Calu3 (cell line): ENCODE data around the gene MMEL1. TPM values are rescaled to one million over a fixed set of nuclear protein-coding genes. Genes with fewer than 3 reads are reported as not detected.

ENCODE experiments used
- BruUV-seq: library from RNA; stranded (reverse); fragments of 400-500 nt; replicated peaks from 2 replicates; lab custom pipeline; 2021; lab: Mats Ljungman, UMichigan
- CTCF ChIA-PET: fragments of 300-600 bp; sonication (Branson Sonifier 250); formaldehyde crosslinking; loops from one replicate; lab custom pipeline; 2022; ENCODE audit warnings: antibody characterized with exemption; lab: Charles Lee
- DNase-seq: peaks from one replicate; pipeline ENCODE4 v3.0.0; 2022
- H3K27ac Mint-ChIP-seq: one replicate; pipeline ENCODE4 v1.8.0; 2022; ENCODE audit warnings: mixed read lengths; ENCODE audit not compliant: unreplicated experiment
- H3K27me3 Mint-ChIP-seq: one replicate; pipeline ENCODE4 v1.8.0; 2022; ENCODE audit warnings: mixed read lengths; ENCODE audit not compliant: unreplicated experiment
- H3K36me3 Mint-ChIP-seq: one replicate; pipeline ENCODE4 v1.8.0; 2022; ENCODE audit warnings: mild to moderate bottlenecking, moderate library complexity, mixed read lengths; ENCODE audit not compliant: insufficient read depth, unreplicated experiment
- H3K4me1 Mint-ChIP-seq: one replicate; pipeline ENCODE4 v1.8.0; 2022; ENCODE audit warnings: mild to moderate bottlenecking, low read depth, mixed read lengths; ENCODE audit not compliant: unreplicated experiment
- H3K4me3 Mint-ChIP-seq: one replicate; pipeline ENCODE4 v1.8.0; 2022; ENCODE audit warnings: mild to moderate bottlenecking, low read depth, moderate library complexity, mixed read lengths; ENCODE audit not compliant: unreplicated experiment
- H3K9me3 Mint-ChIP-seq: one replicate; pipeline ENCODE4 v1.8.0; 2022; ENCODE audit warnings: low read depth, mixed read lengths; ENCODE audit not compliant: unreplicated experiment
- intact Hi-C: fragments of 100-400 bp; cut with micrococcal nuclease; formaldehyde crosslinking; loops from one replicate; pipeline ENCODE4 v1.10.0; 2022; ENCODE audit not compliant: unreplicated experiment
- total RNA-seq: library from RNA; stranded (reverse); gene quantifications from 2 replicates; pipeline ENCODE4 v1.2.3, GENCODE V29; 2022
- TF ChIP-seq, protein P1 (sequence below): fragments of 200-600 bp; IDR thresholded peaks from one replicate; pipeline ENCODE4 v1.8.0; 2022; ENCODE audit warnings: antibody characterized with exemption; ENCODE audit not compliant: unreplicated experiment

Gene MMEL1
- total RNA-seq, 1 experiment from 2014 or later, result 5.6 TPM

DNA sequence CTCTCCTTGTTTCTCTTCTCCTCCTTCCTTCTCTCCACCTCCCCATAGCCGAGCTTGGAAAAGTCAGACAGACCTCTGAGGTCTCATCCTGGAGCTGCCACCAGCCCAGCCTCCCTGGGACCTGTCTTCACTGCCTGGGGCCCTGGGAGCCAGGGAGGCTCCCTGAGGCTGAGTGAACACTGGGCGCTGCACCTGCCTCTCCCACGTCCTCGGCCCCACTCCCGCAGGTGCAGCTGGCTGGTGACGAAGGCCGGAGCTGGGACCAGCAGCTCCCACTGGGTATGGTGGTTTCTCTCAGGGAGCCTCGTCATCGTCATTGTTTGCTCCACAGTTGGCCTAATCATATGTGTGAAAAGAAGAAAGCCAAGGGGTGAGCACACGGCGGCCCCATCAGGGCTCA lies 71.4 kb downstream of the MMEL1 start:
- Mint-ChIP-seq H3K27me3 (no peaks in the 10 kb centered on the region), H3K4me1 (peaks cover 20% of the 10 kb centered on the region), H3K9me3 (no peaks in the 10 kb centered on the region), H3K4me3 (no peak overlapping the region), H3K27ac (no peak overlapping the region), H3K36me3 (peaks cover 20% of the 10 kb centered on the region)
- TF ChIP-seq, protein P1, sequence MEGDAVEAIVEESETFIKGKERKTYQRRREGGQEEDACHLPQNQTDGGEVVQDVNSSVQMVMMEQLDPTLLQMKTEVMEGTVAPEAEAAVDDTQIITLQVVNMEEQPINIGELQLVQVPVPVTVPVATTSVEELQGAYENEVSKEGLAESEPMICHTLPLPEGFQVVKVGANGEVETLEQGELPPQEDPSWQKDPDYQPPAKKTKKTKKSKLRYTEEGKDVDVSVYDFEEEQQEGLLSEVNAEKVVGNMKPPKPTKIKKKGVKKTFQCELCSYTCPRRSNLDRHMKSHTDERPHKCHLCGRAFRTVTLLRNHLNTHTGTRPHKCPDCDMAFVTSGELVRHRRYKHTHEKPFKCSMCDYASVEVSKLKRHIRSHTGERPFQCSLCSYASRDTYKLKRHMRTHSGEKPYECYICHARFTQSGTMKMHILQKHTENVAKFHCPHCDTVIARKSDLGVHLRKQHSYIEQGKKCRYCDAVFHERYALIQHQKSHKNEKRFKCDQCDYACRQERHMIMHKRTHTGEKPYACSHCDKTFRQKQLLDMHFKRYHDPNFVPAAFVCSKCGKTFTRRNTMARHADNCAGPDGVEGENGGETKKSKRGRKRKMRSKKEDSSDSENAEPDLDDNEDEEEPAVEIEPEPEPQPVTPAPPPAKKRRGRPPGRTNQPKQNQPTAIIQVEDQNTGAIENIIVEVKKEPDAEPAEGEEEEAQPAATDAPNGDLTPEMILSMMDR, result no peak
- no peak for DNase-seq
- intact Hi-C loops, result no loop called here
- no TSS peak for BruUV-seq
- CTCF ChIA-PET, result interaction anchor here (1.2 to 1.6 kb wide), 2 partner anchors 17 to 137 kb away, joined by 3 to 4 read pairs; no protein-coding TSS in a partner anchor

DNA sequence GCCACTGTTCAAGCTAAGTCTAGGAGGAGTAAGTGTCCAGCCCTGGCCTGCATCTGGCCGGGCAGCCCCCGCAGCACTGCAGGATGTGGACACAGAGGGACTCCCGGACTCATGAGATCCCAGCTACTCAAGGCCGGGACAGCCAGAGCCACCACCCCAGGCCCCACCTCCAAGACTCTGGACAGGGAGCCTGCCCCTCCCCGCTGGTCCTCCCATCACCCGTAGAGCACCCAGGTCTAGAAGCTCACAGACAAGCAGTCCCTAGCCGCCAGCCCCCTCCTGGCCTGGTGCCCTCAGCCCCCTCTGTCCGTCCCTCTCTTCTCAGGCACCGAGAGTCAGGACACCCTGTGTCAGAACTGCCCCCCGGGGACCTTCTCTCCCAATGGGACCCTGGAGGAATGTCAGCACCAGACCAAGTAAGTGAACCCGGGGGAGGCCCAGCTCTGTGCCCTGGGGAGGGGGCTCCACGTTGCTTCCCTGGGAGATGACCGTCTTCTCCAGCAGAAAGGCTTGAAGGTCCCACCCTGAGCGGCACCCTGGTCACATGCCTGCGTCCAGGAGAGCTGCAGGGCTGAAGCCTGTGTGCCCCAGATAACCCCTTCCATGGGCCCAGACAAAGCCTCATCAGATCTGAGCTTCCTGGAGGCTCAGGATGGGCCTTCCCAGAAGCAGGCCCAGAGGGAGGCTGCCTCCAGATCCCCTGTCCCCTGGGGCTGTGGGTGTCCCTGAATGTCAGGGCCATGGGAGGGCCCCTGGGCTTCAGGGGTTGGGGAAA lies 72.3 kb downstream of the MMEL1 start:
- Mint-ChIP-seq H3K36me3 (peaks cover 29% of the 10 kb centered on the region), H3K4me1 (peaks cover 16% of the 10 kb centered on the region), H3K4me3 (no peak overlapping the region), H3K27ac (no peak overlapping the region), H3K27me3 (no peaks in the 10 kb centered on the region), H3K9me3 (no peaks in the 10 kb centered on the region)
- TF ChIP-seq, protein P1, result no peak
- intact Hi-C loops, result no loop called here
- BruUV-seq, result no TSS peak
- CTCF ChIA-PET, result interaction anchor here (0.5 to 1.2 kb wide), 2 partner anchors 59 to 136 kb away, joined by 3 to 4 read pairs; no protein-coding TSS in a partner anchor
- no peak for DNase-seq

DNA sequence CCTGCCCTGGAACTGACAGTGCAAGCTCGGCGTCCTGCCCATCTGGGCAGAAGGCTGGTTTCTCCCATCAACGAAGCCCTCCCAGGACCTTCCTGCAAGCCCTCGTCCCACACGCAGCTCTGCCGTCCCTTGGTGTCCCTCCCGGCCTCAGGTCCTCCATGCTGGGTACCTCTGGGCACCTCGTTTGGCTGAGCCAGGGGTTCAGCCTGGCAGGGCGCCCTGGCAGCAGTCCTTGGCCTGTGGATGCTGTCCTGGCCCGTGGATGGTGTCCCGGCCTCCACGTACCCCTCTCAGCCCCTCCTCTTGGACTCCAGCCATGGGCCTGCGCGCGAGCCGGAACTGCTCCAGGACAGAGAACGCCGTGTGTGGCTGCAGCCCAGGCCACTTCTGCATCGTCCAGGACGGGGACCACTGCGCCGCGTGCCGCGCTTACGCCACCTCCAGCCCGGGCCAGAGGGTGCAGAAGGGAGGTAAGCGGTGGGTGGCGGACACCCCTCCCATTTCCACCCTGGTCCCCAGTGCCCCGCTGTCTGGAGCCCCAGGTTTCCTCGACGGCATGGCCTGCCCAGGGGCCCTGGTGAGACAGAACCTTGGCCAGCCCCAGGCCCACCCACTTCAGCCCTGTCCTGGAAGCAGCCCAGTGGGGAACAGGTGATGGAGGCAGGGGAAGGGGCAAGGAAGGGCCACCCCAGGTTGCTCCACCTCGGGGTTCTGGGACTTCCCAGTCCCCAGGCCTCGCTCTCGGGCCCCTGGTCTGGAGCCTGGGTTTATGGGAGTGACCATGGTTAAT lies 73.1 kb downstream of the MMEL1 start:
- Mint-ChIP-seq H3K27ac (no peak overlapping the region), H3K4me3 (no peak overlapping the region), H3K36me3 (peaks cover 31% of the 10 kb centered on the region), H3K9me3 (no peaks in the 10 kb centered on the region), H3K27me3 (no peaks in the 10 kb centered on the region), H3K4me1 (peaks cover 8% of the 10 kb centered on the region)
- CTCF ChIA-PET, result interaction anchor here (0.5 kb wide), 1 partner anchor 60 kb away, joined by 4 read pairs; no protein-coding TSS in a partner anchor
- intact Hi-C loops, result no loop called here
- BruUV-seq, result no TSS peak
- TF ChIP-seq, protein P1, result no peak
- no peak for DNase-seq

DNA sequence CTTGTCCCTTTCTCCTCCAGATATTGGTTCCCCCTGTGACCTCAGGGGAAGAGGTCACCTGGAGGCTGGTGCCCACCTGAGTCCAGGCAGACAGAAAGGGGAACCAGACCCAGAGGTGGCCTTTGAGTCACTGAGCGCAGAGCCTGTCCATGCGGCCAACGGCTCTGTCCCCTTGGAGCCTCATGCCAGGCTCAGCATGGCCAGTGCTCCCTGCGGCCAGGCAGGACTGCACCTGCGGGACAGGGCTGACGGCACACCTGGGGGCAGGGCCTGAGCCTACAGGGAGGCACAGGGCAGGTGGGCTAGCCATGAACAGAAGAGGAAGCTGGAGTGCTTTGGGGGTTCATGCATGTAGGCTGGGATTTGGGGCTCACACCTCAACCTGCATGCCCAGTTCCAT lies 74.0 kb downstream of the MMEL1 start:
- H3K36me3 Mint-ChIP-seq, result peaks cover 31% of the 10 kb centered on the region
- peaks cover 8% of the 10 kb centered on the region for H3K4me1 Mint-ChIP-seq
- BruUV-seq, result no TSS peak
- CTCF ChIA-PET, result no interaction called here
- H3K27ac Mint-ChIP-seq, result peak overlapping the region; percentile 47
- H3K9me3 Mint-ChIP-seq, result no peaks in the 10 kb centered on the region
- intact Hi-C loops, result no loop called here
- no peak overlapping the region for H3K4me3 Mint-ChIP-seq
- no peaks in the 10 kb centered on the region for H3K27me3 Mint-ChIP-seq
- TF ChIP-seq, protein P1, result no peak
- DNase-seq, result no peak
